Brain microvascular endothelial cell (primary cell): Measurements from ENCODE around the gene UNC5C.

Source experiments
- DNase-seq: peaks from one replicate; pipeline ENCODE4 v3.0.0-alpha.2; 2020
- H3K27ac ChIP-seq: fragments of 250-450 bp; sonication (Bioruptor Pico); 2 replicates; pipeline ENCODE4 v1.5.1; 2020; ENCODE audit warnings: mild to moderate bottlenecking, moderate library complexity
- H3K27me3 ChIP-seq: fragments of 250-450 bp; sonication (Bioruptor Pico); replicated peaks from 2 replicates; pipeline ENCODE4 v1.5.1; 2020; ENCODE audit warnings: mild to moderate bottlenecking
- H3K36me3 ChIP-seq: fragments of 250-450 bp; sonication (Bioruptor Pico); replicated peaks from 2 replicates; pipeline ENCODE4 v1.5.1; 2020; ENCODE audit warnings: mild to moderate bottlenecking
- H3K4me3 ChIP-seq: 2 replicates; pipeline ENCODE4 v1.5.1; 2011; ENCODE audit warnings: low read depth, mild to moderate bottlenecking, control low read depth, low read length, moderate library complexity
- CTCF ChIP-seq: IDR thresholded peaks from 2 replicates; pipeline ENCODE4 v1.5.1; 2011; ENCODE audit warnings: low read depth, mild to moderate bottlenecking, moderate library complexity, low read length, control low read depth, inconsistent platforms; ENCODE audit errors: missing control alignments
- in situ Hi-C: cut with HindIII; loops from 2 replicates; pipeline ENCODE4 v1.10.0; 2017; ENCODE audit warnings: low sequenced_read_pairs, low pct_ligation_motif_present

UNC5C gene

DNA sequence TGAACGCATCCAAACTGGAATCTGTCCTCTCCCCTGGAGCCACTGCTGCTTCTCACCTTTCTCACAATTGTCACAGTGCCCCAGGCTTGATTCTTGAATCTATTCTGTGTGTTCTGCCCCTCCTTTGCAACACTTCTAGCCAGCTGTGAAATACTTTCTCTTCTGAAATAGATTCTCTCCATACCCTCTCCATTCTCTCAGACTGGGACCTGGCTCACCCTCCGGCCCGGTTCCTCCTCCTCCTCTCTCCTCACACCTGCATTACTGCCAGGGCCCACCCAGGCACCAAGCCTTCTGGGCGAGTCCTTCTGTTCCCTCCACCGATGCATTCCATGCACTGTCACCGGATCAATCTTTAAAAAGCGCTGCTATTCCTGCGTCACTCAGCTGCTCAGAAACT lies 336.1 kb downstream of the UNC5C start:
- no peaks in the 10 kb centered on the region for H3K36me3 ChIP-seq
- DNase-seq = no peak
- TF ChIP-seq CTCF = no peak
- no peak overlapping the region for H3K4me3 ChIP-seq
- no peaks in the 10 kb centered on the region for H3K27me3 ChIP-seq
- H3K27ac ChIP-seq = no peak overlapping the region
- in situ Hi-C loops = no loop called here

DNA sequence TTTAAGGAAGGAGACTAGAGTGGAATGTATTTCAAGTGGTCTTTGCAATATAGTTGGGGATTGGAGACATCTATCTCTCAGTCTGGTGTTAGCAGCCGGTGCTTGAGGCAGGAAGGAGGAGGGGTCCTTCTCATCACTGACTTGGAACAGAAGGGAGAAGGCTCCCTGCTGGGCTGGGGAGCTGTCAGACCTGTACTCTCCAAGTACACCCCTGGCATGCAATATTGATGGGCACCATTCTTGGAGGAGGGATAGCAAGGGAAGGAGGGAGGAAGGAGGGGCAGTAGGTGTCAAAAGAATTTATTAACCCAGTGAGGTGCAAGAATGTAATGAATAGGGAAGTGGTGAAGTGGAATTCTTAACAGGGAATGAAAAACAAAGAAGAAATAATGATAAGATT lies 338.8 kb downstream of the UNC5C start:
- no peak for TF ChIP-seq CTCF
- in situ Hi-C loops = no loop called here
- Histone ChIP-seq H3K27me3 (no peaks in the 10 kb centered on the region), H3K36me3 (no peaks in the 10 kb centered on the region), H3K4me3 (no peak overlapping the region), H3K27ac (no peak overlapping the region)
- no peak for DNase-seq

DNA sequence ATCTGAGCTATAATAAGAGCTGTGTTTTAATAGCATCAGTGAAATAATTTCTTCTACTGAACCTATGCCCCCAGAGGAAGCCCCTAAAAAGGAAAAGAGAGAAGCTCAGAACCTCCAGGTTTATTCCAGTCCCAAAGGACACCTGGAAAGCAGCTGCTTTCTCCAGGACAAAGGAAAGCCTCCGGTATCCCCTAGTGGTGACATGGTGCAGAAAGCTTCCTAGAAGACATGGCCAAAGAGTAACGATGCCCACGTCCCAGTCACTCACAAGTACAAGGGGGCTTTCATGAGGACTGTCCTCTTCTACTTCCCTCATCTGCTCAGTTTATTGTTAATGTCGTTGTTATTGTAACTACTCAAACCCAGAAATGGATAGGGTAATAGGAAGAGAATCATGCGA lies 343.9 kb downstream of the UNC5C start:
- Histone ChIP-seq H3K27ac (no peak overlapping the region), H3K27me3 (no peaks in the 10 kb centered on the region), H3K36me3 (no peaks in the 10 kb centered on the region), H3K4me3 (no peak overlapping the region)
- TF ChIP-seq CTCF = peak; percentile 75
- no peak for DNase-seq
- in situ Hi-C loops = no loop called here

DNA sequence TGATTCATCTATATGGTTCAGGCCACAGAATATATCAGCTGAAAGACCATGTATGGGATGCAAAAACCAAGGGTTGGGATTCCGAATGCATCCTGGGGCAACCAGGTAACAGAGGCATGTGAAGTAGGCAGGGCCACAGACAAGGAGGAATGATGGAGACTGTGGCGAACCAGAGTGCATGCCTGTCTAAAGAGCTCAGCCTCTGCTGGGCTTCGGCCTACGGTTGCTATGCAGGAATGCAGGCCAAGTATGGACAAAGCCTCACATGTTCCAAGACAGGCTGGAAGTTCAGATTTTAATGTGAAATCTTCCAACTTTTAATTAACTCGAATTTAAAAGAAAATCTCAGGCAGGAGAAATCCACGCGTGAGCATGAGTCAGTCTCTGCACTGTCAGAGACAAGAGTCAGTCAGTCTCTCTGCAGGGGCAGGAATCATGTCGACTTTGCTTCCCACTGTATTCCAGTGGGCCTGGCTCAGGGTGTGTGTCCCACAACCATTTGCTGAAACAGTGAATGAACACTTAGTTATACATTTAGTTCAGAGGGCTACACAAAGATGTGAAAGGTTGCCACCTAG lies 344.4 kb downstream of the UNC5C start:
- no peaks in the 10 kb centered on the region for H3K27me3 ChIP-seq
- in situ Hi-C loops = no loop called here
- no peak overlapping the region for H3K27ac ChIP-seq
- no peak overlapping the region for H3K4me3 ChIP-seq
- DNase-seq = no peak
- no peaks in the 10 kb centered on the region for H3K36me3 ChIP-seq
- TF ChIP-seq CTCF = no peak

DNA sequence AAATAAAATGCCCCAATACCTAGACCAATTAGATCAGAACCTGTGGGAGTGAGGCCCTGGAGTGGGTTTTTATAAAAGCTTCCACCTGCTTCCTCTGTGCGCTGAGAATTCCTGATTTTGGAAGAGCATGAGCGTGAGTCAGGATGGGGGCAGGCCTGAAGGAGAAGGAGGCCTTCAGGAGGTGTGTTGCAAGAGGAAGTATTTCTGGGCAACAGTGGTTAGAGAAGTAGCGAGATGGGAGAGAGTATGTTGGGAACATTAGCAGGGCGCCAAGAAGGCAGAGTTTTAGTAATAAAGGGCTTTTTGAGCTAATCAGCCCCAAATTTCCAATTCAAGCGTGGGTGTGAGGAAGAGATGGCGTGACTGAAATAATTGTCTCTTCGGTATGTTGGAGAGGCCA lies 349.8 kb downstream of the UNC5C start:
- TF ChIP-seq CTCF = no peak
- Histone ChIP-seq H3K36me3 (no peaks in the 10 kb centered on the region), H3K4me3 (no peak overlapping the region), H3K27ac (no peak overlapping the region), H3K27me3 (no peaks in the 10 kb centered on the region)
- in situ Hi-C loops = no loop called here
- no peak for DNase-seq

GRCh38 chr4:95197353-95197752 lies 351.4 kb downstream of the UNC5C start:
- no peak for DNase-seq
- H3K27me3 ChIP-seq = no peaks in the 10 kb centered on the region
- H3K27ac ChIP-seq = no peak overlapping the region
- no peak for TF ChIP-seq CTCF
- no peak overlapping the region for H3K4me3 ChIP-seq
- in situ Hi-C loops = no loop called here
- no peaks in the 10 kb centered on the region for H3K36me3 ChIP-seq
